IMR-90 (cell line): ENCODE results near the gene ABHD3. TPM values are rescaled to one million over a fixed set of nuclear protein-coding genes. Genes with fewer than 3 reads are reported as not detected.

Experiments used
- ATAC-seq: fragments of 200-7000 bp; cut with Tn5 transposase; 2 replicates; pipeline ENCODE4 v1.9.1; 2020; ENCODE audit warnings: low read depth, mild to moderate bottlenecking, moderate library complexity
- BruUV-seq: library from RNA; stranded (reverse); fragments of 400-500 nt; replicated peaks from 2 replicates; lab custom pipeline; 2021; lab: Mats Ljungman, UMichigan
- CTCF ChIA-PET: fragments of 300-600 bp; formaldehyde crosslinking; extraction: SDS; loops from one replicate; lab custom pipeline; 2021; ENCODE audit warnings: antibody characterized with exemption; lab: Yijun Ruan, JAX
- POLR2A ChIA-PET: fragments of 300-600 bp; sonication (Branson Sonifier 250); formaldehyde crosslinking; loops from one replicate; lab custom pipeline; 2022; ENCODE audit warnings: antibody characterized with exemption; ENCODE audit not compliant: unreplicated experiment; lab: Charles Lee
- DNase-seq: peaks from one replicate; pipeline ENCODE4 v3.0.0; 2013
- H2AFZ ChIP-seq: replicated peaks from 2 replicates; pipeline ENCODE3; 2013; ENCODE audit warnings: low read length, mild to moderate bottlenecking; ENCODE audit not compliant: poor library complexity
- H2AK5ac ChIP-seq: 2 replicates; pipeline ENCODE4 v1.6.1; 2013; ENCODE audit warnings: low read depth, low read length, inconsistent platforms
- H2AK9ac ChIP-seq: replicated peaks from 2 replicates; pipeline ENCODE3; 2013; ENCODE audit warnings: mild to moderate bottlenecking, low read depth, low read length, moderate library complexity; ENCODE audit not compliant: poor library complexity
- H2BK120ac ChIP-seq: 2 replicates; pipeline ENCODE4 v1.6.1; 2013; ENCODE audit warnings: low read depth, low read length, inconsistent platforms
- H2BK15ac ChIP-seq: 3 replicates; pipeline ENCODE4 v1.6.1; 2013; ENCODE audit warnings: low read depth, low read length, inconsistent platforms
- H2BK20ac ChIP-seq: 2 replicates; pipeline ENCODE4 v1.6.1; 2013; ENCODE audit warnings: low read depth, mild to moderate bottlenecking, inconsistent platforms, low read length, moderate library complexity
- H2BK5ac ChIP-seq: 2 replicates; pipeline ENCODE4 v1.6.1; 2013; ENCODE audit warnings: mild to moderate bottlenecking, low read depth, low read length, inconsistent platforms; ENCODE audit not compliant: poor library complexity, severe bottlenecking
- H3K14ac ChIP-seq: replicated peaks from 2 replicates; pipeline ENCODE4 v1.6.1; 2013; ENCODE audit warnings: low read depth, low read length, inconsistent platforms
- H3K18ac ChIP-seq: 2 replicates; pipeline ENCODE4 v1.6.1; 2013; ENCODE audit warnings: low read depth, low read length, control low read depth
- H3K23ac ChIP-seq: 2 replicates; pipeline ENCODE4 v1.6.1; 2013; ENCODE audit warnings: low read depth, low read length, inconsistent platforms
- H3K27ac ChIP-seq: 2 replicates; pipeline ENCODE4 v1.5.1; 2013; ENCODE audit warnings: mild to moderate bottlenecking, control low read depth, low read length; ENCODE audit not compliant: insufficient read depth
- H3K27me3 ChIP-seq: 2 replicates; pipeline ENCODE4 v1.6.1; 2013; ENCODE audit warnings: low read length; ENCODE audit not compliant: control insufficient read depth, insufficient read depth
- H3K36me3 ChIP-seq: 2 replicates; pipeline ENCODE4 v1.6.1; 2013; ENCODE audit warnings: low read length, mixed read lengths; ENCODE audit not compliant: control insufficient read depth, insufficient read depth
- H3K4ac ChIP-seq: 2 replicates; pipeline ENCODE4 v1.6.1; 2013; ENCODE audit warnings: low read depth, low read length, inconsistent platforms
- H3K4me1 ChIP-seq: 2 replicates; pipeline ENCODE4 v1.6.1; 2013; ENCODE audit warnings: low read length, mixed read lengths; ENCODE audit not compliant: control insufficient read depth, insufficient read depth
- H3K4me2 ChIP-seq: 2 replicates; pipeline ENCODE4 v1.6.1; 2013; ENCODE audit warnings: low read depth, mild to moderate bottlenecking, control low read depth, low read length, moderate library complexity
- H3K4me3 ChIP-seq: 2 replicates; pipeline ENCODE4 v1.5.1; 2013; ENCODE audit warnings: low read depth, mild to moderate bottlenecking, control low read depth, low read length, moderate library complexity; ENCODE audit not compliant: insufficient read depth
- H3K56ac ChIP-seq: 2 replicates; pipeline ENCODE4 v1.6.1; 2013; ENCODE audit warnings: low read length, inconsistent platforms; ENCODE audit not compliant: insufficient read depth; ENCODE audit errors: extremely low read depth
- H3K79me1 ChIP-seq, 2 experiments: 2 replicates each; pipeline ENCODE4 v1.6.1; 2013; ENCODE audit warnings: low read length in 2 of 2, inconsistent platforms in 1 of 2, low read depth in 1 of 2
- H3K9ac ChIP-seq: 2 replicates; pipeline ENCODE4 v1.6.1; 2013; ENCODE audit warnings: low read depth, low read length, control low read depth
- H3K9me1 ChIP-seq: 2 replicates; pipeline ENCODE4 v1.6.1; 2013; ENCODE audit warnings: low read length, inconsistent platforms; ENCODE audit not compliant: insufficient read depth
- H3K9me3 ChIP-seq: 2 replicates; pipeline ENCODE4 v1.6.1; 2013; ENCODE audit warnings: low read length; ENCODE audit not compliant: control insufficient read depth, insufficient read depth
- H4K20me1 ChIP-seq: 2 replicates; pipeline ENCODE4 v1.6.1; 2013; ENCODE audit warnings: low read length, inconsistent platforms; ENCODE audit not compliant: insufficient read depth
- H4K5ac ChIP-seq: 2 replicates; pipeline ENCODE4 v1.6.1; 2013; ENCODE audit warnings: mild to moderate bottlenecking, low read depth, low read length, control low read depth
- H4K8ac ChIP-seq, 2 experiments: 2 replicates each; pipeline ENCODE4 v1.6.1; 2013; ENCODE audit warnings: low read depth in 2 of 2, low read length in 2 of 2, control low read depth in 1 of 2, inconsistent platforms in 1 of 2
- H4K91ac ChIP-seq: 2 replicates; pipeline ENCODE4 v1.6.1; 2013; ENCODE audit warnings: low read depth, low read length, inconsistent platforms; ENCODE audit not compliant: insufficient read depth
- BHLHE40 ChIP-seq: fragments of 150-350 bp; IDR thresholded peaks from 2 replicates; pipeline ENCODE4 v1.6.1; 2016; ENCODE audit warnings: mild to moderate bottlenecking, low read depth, low read length
- CEBPB ChIP-seq: IDR thresholded peaks from 2 replicates; pipeline ENCODE4 v1.6.1; 2012; ENCODE audit warnings: low read depth, low read length, improper control_type of control experiment
- CHD1 ChIP-seq: IDR thresholded peaks from 2 replicates; pipeline ENCODE4 v1.6.1; 2012; ENCODE audit warnings: low read depth, low read length, improper control_type of control experiment
- CTCF ChIP-seq: conservative IDR thresholded peaks from 2 replicates; pipeline ENCODE4 v1.5.1; 2012; ENCODE audit warnings: mild to moderate bottlenecking, low read depth, low read length, improper control_type of control experiment
- ELK1 ChIP-seq: fragments of 150-350 bp; IDR thresholded peaks from 2 replicates; pipeline ENCODE4 v1.6.1; 2016; ENCODE audit warnings: low read depth, mild to moderate bottlenecking, low read length, moderate library complexity, borderline replicate concordance
- FOS ChIP-seq: fragments of 150-350 bp; IDR thresholded peaks from 2 replicates; pipeline ENCODE4 v1.6.1; 2016; ENCODE audit warnings: low read depth, low read length
- MAFK ChIP-seq: IDR thresholded peaks from 2 replicates; pipeline ENCODE4 v1.6.1; 2012; ENCODE audit warnings: low read depth, low read length, improper control_type of control experiment
- MAZ ChIP-seq: IDR thresholded peaks from 2 replicates; pipeline ENCODE4 v1.6.1; 2012; ENCODE audit warnings: low read depth, mild to moderate bottlenecking, low read length, improper control_type of control experiment, moderate library complexity, borderline replicate concordance
- MXI1 ChIP-seq: IDR thresholded peaks from 2 replicates; pipeline ENCODE4 v1.6.1; 2012; ENCODE audit warnings: low read depth, mild to moderate bottlenecking, low read length, moderate library complexity, borderline replicate concordance
- NFE2L2 ChIP-seq: fragments of 150-350 bp; IDR thresholded peaks from 2 replicates; pipeline ENCODE4 v1.6.1; 2016; ENCODE audit warnings: low read depth, mild to moderate bottlenecking, low read length
- POLR2A ChIP-seq: IDR thresholded peaks from 2 replicates; pipeline ENCODE4 v1.6.1; 2012; ENCODE audit warnings: mild to moderate bottlenecking, low read depth, low read length
- RAD21 ChIP-seq: IDR thresholded peaks from 2 replicates; pipeline ENCODE4 v1.6.1; 2012; ENCODE audit warnings: low read length, improper control_type of control experiment
- RCOR1 ChIP-seq: IDR thresholded peaks from 2 replicates; pipeline ENCODE4 v1.6.1; 2012; ENCODE audit warnings: mild to moderate bottlenecking, low read length, improper control_type of control experiment; ENCODE audit not compliant: insufficient replicate concordance
- RFX5 ChIP-seq: IDR thresholded peaks from 2 replicates; pipeline ENCODE4 v1.8.0; 2012; ENCODE audit warnings: low read depth, mild to moderate bottlenecking, low read length, moderate library complexity
- SMC3 ChIP-seq: fragments of 150-350 bp; IDR thresholded peaks from 2 replicates; pipeline ENCODE4 v1.6.1; 2016; ENCODE audit warnings: low read depth, mild to moderate bottlenecking, antibody characterized with exemption, low read length, moderate library complexity
- USF2 ChIP-seq: fragments of 150-350 bp; IDR thresholded peaks from 2 replicates; pipeline ENCODE4 v1.6.1; 2017; ENCODE audit warnings: mild to moderate bottlenecking, antibody characterized with exemption, low read length, low read depth
- WGBS, 2 experiments: methylation state at CpG; one replicate each; pipeline versions ENCODE4 v1.1.5 to v1.1.7; 2013; ENCODE audit warnings: missing lambda C conversion rate in 2 of 2; ENCODE audit not compliant: insufficient read length in 1 of 2; ENCODE audit errors: extremely low coverage in 2 of 2; 5-methylcytosine and 5-hydroxymethylcytosine counted together
- dilution Hi-C: fragments of 300-500 bp; cut with HindIII; formaldehyde crosslinking; loops from one replicate; pipeline ENCODE4 v1.14.3; 2018; ENCODE audit warnings: low sequenced_read_pairs; ENCODE audit not compliant: unreplicated experiment
- in situ Hi-C: fragments of 300-500 bp; cut with MboI; formaldehyde crosslinking; loops from 3 replicates; pipeline ENCODE4 v1.14.3; 2019; ENCODE audit warnings: low sequenced_read_pairs, inconsistent platforms, mixed read lengths
- intact Hi-C: fragments of 100-400 bp; cut with micrococcal nuclease; formaldehyde crosslinking; loops from 2 replicates; pipeline ENCODE4 v1.10.0; 2022
- polyA plus RNA-seq, 3 experiments: library from polyadenylated mRNA; depleted of rRNA; stranded (reverse); fragments of >200 nt; gene quantifications; 2 replicates each; pipeline ENCODE4 v1.2.3, GENCODE V29; 2012; ENCODE audit warnings: low replicate concordance in 1 of 3
- total RNA-seq: library from RNA; depleted of rRNA; stranded (reverse); fragments of >200 nt; gene quantifications from 2 replicates; pipeline ENCODE4 v1.2.3, GENCODE V29; 2012

Gene ABHD3
- total and polyA plus RNA-seq, 2 of the 4 experiments (the other 2 are of a cell fraction): 4.5 to 5.5 TPM

- CTCF ChIA-PET: no interaction called here
Measured at GRCh38 chr18:21662581-21662980, 42.0 kb downstream of the ABHD3 start.

More at GRCh38 chr18:21662581-21662980, 42.0 kb downstream of the ABHD3 start:
- Histone ChIP-seq H4K91ac (no peak overlapping the region), H3K23ac (no peak overlapping the region), H3K9me1 (0 out of 2 replicates have a peak, but pooled peaks cover 6% of the 10 kb centered on the region), H4K5ac (no peak overlapping the region), H2AK5ac (no peak overlapping the region), H2BK15ac (no peak overlapping the region), H3K4me1 (no peaks in the 10 kb centered on the region), H3K27me3 (no peaks in the 10 kb centered on the region), H4K20me1 (no peaks in the 10 kb centered on the region), H3K4me3 (no peak overlapping the region), H3K18ac (no peak overlapping the region), H3K9ac (no peak overlapping the region), H3K9me3 (no peaks in the 10 kb centered on the region), H3K4me2 (no peak overlapping the region), H3K4ac (no peak overlapping the region), H2BK20ac (no peak overlapping the region), H3K14ac (no peak overlapping the region), H2BK120ac (no peak overlapping the region), H3K79me1 (no peaks in the 10 kb centered on the region), H3K56ac (no peak overlapping the region), H3K36me3 (no peaks in the 10 kb centered on the region; the same call in 1 of the 2 replicates), H2BK5ac (no peak overlapping the region), H2AK9ac (no peak overlapping the region), H2AFZ (no peak overlapping the region), H3K27ac (no peak overlapping the region), H4K8ac (no peak overlapping the region)
- ATAC-seq: no peak
- in situ Hi-C loops: no loop called here
- BruUV-seq: no TSS peak
- no peak for TF ChIP-seq MXI1
- no peak for TF ChIP-seq SMC3
- no peak for TF ChIP-seq ELK1
- TF ChIP-seq MAZ: no peak
- no peak for TF ChIP-seq FOS
- TF ChIP-seq RAD21: no peak
- TF ChIP-seq RCOR1: no peak
- TF ChIP-seq CHD1: no peak
- no peak for TF ChIP-seq POLR2A
- TF ChIP-seq CEBPB: no peak
- no peak for TF ChIP-seq RFX5
- no peak for TF ChIP-seq NFE2L2
- no peak for TF ChIP-seq BHLHE40
- no peak for TF ChIP-seq USF2
- no peak for TF ChIP-seq CTCF
- TF ChIP-seq MAFK: no peak
- WGBS, 2 experiments: 96% methylated on average over 5 of the region's 9 CpGs; no CpG with 5 or more reads in 1 of the 2 experiments
- intact Hi-C loops: loop anchor here (10.0 kb wide), 1 partner anchor 62 kb away; no protein-coding TSS in a partner anchor
- no peak for DNase-seq
- dilution Hi-C loops: no loop called here
- POLR2A ChIA-PET: no interaction called here
